ENCODE measurements around the gene FHIT.

The FHIT gene

GRCh38 chr3:59798372-59799086 is 1452.7 kb downstream of the FHIT start:
- DNase-seq, result no peak

- no peak for DNase-seq
Measured at GRCh38 chr3:59797533-59797932, 1453.7 kb downstream of the FHIT start.

GRCh38 chr3:59796456-59796855 is 1454.8 kb downstream of the FHIT start:
- DNase-seq, result no peak

- DNase-seq, result no peak
Measured at GRCh38 chr3:59795756-59796155, 1455.5 kb downstream of the FHIT start.

GRCh38 chr3:59793976-59794375 is 1457.3 kb downstream of the FHIT start:
- DNase-seq, result no peak

- DNase-seq, result no peak
Measured at GRCh38 chr3:59791774-59792308, 1459.4 kb downstream of the FHIT start.

GRCh38 chr3:59790241-59790640 is 1461.0 kb downstream of the FHIT start:
- DNase-seq, result no peak

- DNase-seq, result no peak
Measured at GRCh38 chr3:59788801-59789200, 1462.5 kb downstream of the FHIT start.

GRCh38 chr3:59788133-59788532 is 1463.1 kb downstream of the FHIT start:
- DNase-seq, result no peak

GRCh38 chr3:59786374-59786773 is 1464.9 kb downstream of the FHIT start:
- no peak for DNase-seq

GRCh38 chr3:59784164-59784563 is 1467.1 kb downstream of the FHIT start:
- DNase-seq, result no peak

GRCh38 chr3:59783468-59783988 is 1467.7 kb downstream of the FHIT start:
- DNase-seq, result no peak

- no peak for DNase-seq
Measured at GRCh38 chr3:59782664-59783063, 1468.6 kb downstream of the FHIT start.

- no peak for DNase-seq
Measured at GRCh38 chr3:59780209-59780608, 1471.0 kb downstream of the FHIT start.

GRCh38 chr3:59779260-59779659 is 1472.0 kb downstream of the FHIT start:
- DNase-seq, result no peak

- DNase-seq, result no peak
Measured at GRCh38 chr3:59777667-59778077, 1473.6 kb downstream of the FHIT start.

- no peak for DNase-seq
Measured at GRCh38 chr3:59777066-59777465, 1474.2 kb downstream of the FHIT start.

GRCh38 chr3:59775761-59776325 is 1475.4 kb downstream of the FHIT start:
- no peak for DNase-seq

- no peak for DNase-seq
Measured at GRCh38 chr3:59775106-59775505, 1476.1 kb downstream of the FHIT start.

GRCh38 chr3:59774634-59775033 is 1476.6 kb downstream of the FHIT start:
- DNase-seq, result no peak

- no peak for DNase-seq
Measured at GRCh38 chr3:59774000-59774399, 1477.3 kb downstream of the FHIT start.

GRCh38 chr3:59772416-59773408 is 1478.5 kb downstream of the FHIT start:
- DNase-seq, result peak; percentile 30

- no peak for DNase-seq
Measured at GRCh38 chr3:59771768-59772181, 1479.5 kb downstream of the FHIT start.

Data from KG1 (cell line).